Hematopoietic multipotent progenitor cell treated with erythropoietin and hydrocortisone succinate and interleukin-3 and kit ligand, for 6 days (in vitro differentiated cells): ENCODE measurements around the gene VPS37B.

Experiments used
- DNase-seq: peaks from one replicate; pipeline ENCODE4 v3.0.0-alpha.2; 2015

Gene VPS37B

GRCh38 chr12:122850695-122851350 is 45.1 kb downstream of the VPS37B start:
- no peak for DNase-seq

- no peak for DNase-seq
Observed at GRCh38 chr12:122850048-122850445, 45.9 kb downstream of the VPS37B start.

GRCh38 chr12:122849352-122850047 is 46.4 kb downstream of the VPS37B start:
- DNase-seq, result no peak

DNA sequence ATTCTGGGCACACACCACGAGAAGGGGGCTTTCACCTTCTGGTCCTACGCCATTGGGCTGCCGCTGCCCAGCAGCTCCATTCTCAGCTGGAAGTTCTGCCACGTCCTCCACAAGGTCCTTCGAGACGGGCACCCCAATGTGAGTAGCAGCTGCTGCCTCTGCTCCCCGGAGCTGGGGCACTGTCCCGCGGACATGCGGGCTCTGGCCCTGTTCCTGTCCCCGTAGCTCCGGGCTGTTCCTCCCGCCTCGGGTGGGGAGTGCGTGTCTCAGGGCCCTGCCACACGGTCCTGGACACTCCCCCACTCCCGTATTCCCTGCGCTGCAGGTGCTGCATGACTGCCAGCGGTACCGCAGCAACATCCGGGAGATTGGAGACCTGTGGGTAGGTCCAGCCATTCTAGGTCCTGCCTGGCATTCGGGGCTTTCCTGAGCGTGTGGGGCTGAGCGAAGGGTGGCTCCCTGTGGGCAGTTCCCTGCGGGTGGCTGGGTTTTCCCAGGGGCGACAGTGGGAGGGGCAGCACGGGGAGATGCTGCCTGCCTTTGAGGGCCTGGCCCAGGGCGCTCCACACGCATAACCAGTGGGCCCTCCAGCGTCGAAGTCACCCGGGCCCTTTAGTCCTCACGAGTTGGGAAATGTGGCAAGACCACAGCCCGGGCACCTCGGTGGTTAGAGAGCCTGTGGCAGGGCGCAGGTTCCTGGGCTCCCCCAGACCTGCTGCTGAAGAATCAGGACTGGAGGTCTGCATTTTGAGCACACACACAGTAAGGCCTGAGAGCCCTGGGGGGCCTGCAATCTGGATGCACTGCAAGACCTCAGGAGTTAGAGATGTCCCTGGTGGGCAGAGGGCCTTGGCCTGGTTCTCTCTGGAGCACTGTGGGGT is 47.2 kb downstream of the VPS37B start:
- DNase-seq, result no peak

GRCh38 chr12:122847921-122848421 is 48.0 kb downstream of the VPS37B start:
- DNase-seq, result no peak

DNA sequence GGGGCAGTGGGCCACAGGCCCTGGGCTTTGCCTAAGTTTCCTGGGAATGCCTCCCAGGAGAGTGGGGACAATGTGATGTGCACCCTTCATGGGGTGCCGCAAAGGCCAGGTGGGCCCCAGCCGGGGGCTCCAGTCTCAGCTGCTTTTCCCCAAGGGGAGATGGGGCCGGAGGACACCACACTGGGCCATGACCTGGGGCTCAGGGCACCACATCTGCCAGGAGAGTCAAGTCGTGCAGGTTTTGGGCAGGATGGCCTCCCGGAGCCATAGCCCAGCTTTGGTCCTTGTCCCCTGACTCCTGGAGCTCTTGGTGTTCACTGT is 48.4 kb downstream of the VPS37B start:
- DNase-seq, result no peak

GRCh38 chr12:122846622-122847515 is 49.1 kb downstream of the VPS37B start:
- DNase-seq, result no peak

DNA sequence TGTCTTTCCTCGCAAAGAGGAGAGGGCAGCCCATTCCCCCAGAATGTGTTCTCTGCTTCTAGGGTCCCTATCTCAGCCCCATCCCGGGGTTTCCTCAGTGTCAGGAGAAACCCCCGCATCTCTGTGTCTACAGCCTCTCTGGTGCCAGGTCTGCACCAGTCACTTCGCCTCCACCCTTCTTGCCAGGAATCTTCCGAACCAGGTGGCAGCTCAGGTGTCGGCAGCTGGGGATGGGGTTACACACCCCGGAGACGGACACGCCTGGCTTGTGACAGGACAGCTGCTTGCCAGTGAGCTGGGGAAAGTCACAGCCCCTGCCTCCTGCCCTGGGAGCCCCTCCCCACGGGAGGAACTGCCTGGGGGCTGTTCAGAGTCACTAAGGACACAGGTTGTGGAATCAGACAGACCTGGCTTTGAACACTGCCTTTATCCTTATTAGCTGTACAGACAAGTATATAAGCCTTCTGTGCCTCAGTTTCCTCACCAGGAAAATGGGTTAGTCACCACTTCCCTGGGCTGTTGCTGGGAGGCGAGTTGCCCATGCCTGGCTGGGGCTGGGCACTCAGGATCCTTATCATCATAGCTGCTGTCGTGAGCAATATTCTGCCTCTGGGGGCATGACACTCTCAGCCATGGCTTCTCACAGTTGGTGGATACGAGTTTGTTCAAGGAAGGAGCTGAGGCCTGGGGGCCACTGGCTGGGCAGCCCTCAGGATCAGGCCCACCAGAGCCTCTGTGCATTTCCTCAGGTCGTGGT is 49.9 kb downstream of the VPS37B start:
- peak; percentile 38 for DNase-seq

DNA sequence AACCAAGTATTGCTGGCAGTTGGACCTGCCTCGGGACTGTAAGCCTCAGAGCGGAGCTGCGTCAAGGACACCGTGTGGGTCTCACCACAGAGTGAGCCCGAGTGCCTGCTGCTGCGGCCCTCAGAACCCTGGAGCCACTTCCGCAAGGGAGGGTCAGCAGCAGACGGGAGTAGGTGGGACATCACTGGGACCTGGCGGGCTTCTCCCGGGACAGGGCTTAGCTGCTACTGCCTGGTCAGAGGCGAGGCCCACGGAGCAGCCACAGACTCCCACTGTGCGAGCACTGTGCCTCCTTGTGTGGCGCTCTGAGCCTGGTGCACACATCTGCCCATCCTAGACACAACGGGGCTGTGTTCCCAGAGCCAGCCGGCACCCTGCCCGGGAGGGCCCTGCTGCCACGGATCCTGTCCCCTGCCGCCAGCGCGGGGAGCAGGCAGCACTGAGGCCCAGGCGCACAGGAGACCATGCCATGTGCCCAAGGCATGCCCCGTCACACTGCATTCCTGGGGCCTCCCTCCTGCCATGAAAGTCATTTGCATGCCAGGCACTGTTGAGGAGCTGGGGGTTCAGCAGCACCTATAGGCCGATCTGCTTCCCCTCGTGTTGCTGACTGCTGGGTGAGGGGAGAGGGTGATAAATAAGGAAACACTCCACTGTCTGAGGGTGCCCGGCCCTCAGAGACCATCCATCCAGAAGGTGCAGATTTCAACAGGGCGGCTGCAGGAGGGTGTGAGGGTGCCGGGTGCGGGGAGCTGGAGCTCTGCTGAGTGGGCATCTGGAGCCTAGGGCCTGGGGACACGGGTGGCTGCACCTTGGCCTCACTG is 50.7 kb downstream of the VPS37B start:
- DNase-seq, result no peak

DNA sequence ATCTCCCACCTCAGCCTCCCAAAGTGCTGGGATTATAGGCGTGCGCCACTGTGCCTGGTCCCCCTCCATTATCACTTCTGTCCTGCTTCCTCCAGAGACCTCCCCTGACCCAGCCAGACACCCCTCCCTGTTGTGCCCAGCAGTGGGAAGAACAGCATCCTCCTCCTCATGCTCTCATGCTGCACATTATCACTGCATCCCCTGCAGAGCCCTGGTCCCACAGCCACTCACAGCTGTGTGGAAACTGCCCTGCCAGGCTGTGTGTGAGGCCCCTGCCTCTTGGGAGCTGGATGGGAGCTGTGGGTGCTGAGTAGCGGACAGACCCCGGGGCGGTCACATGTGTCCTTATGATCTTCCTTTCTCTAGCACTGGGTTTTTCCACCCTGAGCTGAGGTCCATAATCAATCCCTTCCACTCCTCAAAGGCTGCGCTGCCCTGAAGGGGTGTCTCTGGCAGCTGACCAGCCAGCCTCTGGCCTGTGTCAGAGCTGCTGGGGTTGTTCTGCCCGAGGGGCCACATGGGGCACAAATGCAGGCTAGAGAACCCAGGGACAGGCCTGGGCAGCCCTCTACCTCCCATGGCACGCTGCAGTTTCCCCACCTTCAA is 51.5 kb downstream of the VPS37B start:
- no peak for DNase-seq

GRCh38 chr12:122843455-122843854 is 52.5 kb downstream of the VPS37B start:
- no peak for DNase-seq

DNA sequence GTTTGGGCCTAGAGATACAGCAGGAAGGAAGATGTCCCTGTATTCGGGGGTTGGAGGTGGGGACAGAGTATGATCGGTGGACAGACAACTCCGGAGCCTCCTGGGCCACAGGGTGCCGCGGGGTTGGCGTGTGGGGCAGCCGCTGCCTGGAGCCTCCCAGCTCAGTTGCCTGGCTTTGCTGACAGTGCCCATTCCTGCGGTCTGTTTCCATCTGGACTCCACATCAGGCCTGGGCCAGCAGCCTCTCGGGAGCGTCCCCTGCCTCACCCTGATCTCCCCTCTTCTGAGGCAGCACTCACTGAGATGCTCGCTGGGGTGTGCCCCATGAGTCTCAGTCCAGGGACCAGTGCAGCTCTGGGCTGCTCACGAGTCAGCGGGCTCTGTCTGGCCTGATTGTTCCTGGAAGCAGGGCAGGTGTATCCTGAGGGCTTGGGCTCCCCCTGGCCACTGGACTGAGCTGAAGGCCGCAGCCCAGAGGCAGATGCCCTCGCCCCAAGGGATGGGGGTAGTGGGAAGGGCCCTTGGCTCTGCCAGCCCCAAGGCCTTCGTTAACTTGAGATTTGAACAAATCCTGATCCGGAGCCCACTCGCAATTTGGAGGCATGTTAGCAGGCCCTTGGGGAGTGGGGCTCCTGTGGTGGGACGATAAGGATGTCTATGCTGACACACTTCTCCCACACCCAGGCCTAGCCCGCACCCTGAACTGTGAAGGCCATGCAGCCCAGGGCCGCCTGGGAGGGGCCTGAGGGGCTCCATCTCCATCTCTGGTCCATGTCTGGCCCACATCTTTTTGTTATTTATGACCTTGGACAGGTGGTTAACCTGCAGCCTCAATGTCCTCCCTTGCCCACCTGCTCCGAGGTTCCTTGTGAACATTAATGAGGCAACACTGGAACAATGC is 53.2 kb downstream of the VPS37B start:
- DNase-seq, result no peak

- no peak for DNase-seq
Observed at GRCh38 chr12:122841544-122842321, 54.2 kb downstream of the VPS37B start.

DNA sequence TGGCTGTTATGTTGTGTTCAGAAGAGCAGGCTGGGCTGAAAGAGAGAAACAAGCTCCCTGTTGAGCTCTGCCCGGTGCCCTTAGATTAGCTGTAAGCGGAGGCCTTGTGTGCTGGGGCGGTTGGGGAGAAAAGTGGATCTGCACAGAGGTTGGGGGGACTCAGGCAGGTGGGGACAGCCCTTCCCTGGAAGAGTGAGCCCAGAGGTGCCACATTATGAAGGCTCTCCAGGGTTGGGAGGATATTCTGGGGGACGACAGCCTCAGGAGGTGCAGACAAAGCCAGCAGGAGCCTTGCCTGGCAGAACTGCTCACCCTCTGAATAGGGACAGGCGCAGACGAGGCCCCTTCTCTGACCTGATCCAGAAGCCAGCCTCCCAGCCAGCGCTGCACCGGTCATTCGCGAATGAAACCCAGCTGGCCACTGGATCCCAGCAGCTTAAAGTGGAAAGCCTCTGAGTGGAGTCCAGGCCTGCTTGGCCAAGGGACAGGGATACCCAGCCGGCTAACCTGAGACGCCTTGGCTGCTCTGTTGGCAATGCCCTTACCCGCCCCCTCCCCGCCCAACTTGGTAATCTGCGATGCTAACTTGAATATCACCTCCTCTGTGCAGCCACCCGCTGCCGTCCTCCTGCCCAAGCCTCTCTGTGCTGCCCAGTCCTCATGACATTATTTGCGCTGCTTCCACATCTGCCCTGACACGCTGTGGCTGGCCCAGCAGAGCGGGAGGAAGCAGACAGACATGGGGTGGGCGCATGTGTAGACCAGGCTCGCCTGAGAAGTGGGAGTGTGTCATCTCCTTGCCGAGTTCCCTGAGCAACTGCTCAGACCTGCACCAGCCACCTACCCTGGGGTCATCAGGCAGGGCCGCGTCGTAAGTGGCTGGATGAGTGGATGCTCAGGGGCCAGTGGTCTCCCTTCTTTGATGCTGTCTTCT is 55.1 kb downstream of the VPS37B start:
- DNase-seq, result no peak

- DNase-seq, result peak; percentile 43
Observed at GRCh38 chr12:122839907-122840554, 55.9 kb downstream of the VPS37B start.

GRCh38 chr12:122838841-122839240 is 57.1 kb downstream of the VPS37B start:
- no peak for DNase-seq
